Measurements from ENCODE around the gene SGPP2.

Gene SGPP2

DNA sequence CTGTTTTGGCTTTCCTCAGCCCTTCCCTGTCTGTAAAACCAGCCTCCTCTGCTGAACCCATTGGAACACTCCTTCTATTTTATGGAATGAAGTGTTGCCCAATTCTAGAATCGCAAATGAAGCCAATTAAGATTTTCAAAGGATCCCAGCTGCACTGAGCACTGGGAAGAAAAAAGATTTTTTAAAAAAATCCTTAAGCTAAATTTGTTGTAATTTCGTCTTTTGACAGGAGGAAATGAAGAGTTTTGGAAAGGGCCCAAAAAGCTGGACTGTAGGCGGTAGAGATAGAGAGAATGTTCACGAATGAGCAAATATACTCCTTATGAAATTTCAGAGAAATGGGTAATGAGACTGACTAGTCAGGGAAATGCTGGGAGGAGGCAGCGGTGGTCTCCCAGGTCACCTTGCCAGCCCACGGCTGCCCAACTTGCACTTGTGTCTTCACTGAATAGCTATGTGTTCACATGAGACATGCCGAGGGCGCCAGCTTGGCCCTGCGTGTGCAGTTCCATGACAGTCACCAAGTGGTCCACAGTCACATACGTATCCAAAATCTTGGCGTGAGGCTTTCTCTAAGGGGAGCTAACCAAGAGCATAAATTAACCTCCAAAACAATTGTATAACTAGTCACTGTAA is 69.9 kb downstream of the SGPP2 start:
- Histone ChIP-seq H3K4me1 (ENCODE audit: control insufficient read depth, low read length) (no peaks in the 10 kb centered on the region), H3F3A (ENCODE audit: control insufficient read depth, insufficient read depth) (no peaks in the 10 kb centered on the region), H3K36me3 (ENCODE audit: control insufficient read depth, low read length) (no peaks in the 10 kb centered on the region), H3K27ac (ENCODE audit: low read depth, low read length) (no peak overlapping the region), H3K4me2 (ENCODE audit: low read length) (no peak overlapping the region), H3K9me3 (ENCODE audit: control insufficient read depth, insufficient read depth, low read length) (no peaks in the 10 kb centered on the region), H3K4me3 (ENCODE audit: low read length) (no peak overlapping the region), H4K20me1 (ENCODE audit: control insufficient read depth, insufficient read depth, low read depth, low read length) (no peaks in the 10 kb centered on the region), H3K27me3 (ENCODE audit: control insufficient read depth, low read length) (peaks cover 4% of the 10 kb centered on the region; the same call in 1 of the 2 replicates), H3K79me2 (ENCODE audit: control insufficient read depth, low read length) (no peaks in the 10 kb centered on the region), H3K9me2 (replicated peaks; ENCODE audit: control insufficient read depth, low read length) (no peaks in the 10 kb centered on the region)
- TF ChIP-seq, protein P1, sequence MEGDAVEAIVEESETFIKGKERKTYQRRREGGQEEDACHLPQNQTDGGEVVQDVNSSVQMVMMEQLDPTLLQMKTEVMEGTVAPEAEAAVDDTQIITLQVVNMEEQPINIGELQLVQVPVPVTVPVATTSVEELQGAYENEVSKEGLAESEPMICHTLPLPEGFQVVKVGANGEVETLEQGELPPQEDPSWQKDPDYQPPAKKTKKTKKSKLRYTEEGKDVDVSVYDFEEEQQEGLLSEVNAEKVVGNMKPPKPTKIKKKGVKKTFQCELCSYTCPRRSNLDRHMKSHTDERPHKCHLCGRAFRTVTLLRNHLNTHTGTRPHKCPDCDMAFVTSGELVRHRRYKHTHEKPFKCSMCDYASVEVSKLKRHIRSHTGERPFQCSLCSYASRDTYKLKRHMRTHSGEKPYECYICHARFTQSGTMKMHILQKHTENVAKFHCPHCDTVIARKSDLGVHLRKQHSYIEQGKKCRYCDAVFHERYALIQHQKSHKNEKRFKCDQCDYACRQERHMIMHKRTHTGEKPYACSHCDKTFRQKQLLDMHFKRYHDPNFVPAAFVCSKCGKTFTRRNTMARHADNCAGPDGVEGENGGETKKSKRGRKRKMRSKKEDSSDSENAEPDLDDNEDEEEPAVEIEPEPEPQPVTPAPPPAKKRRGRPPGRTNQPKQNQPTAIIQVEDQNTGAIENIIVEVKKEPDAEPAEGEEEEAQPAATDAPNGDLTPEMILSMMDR (IDR thresholded peaks at IDR 0.05; ENCODE audit: low read depth, low read length, poor library complexity, severe bottlenecking), result no peak
- TF ChIP-seq EZH2phosphoT487 (IDR thresholded peaks at IDR 0.05; ENCODE audit: borderline replicate concordance, low read length), result no peak

GRCh38 chr2:222495388-222495787 is 71.0 kb downstream of the SGPP2 start:
- Histone ChIP-seq H3K9me2 (replicated peaks; ENCODE audit: control insufficient read depth, low read length) (no peaks in the 10 kb centered on the region), H4K20me1 (ENCODE audit: control insufficient read depth, insufficient read depth, low read depth, low read length) (no peaks in the 10 kb centered on the region), H3K79me2 (ENCODE audit: control insufficient read depth, low read length) (no peaks in the 10 kb centered on the region), H3K4me3 (ENCODE audit: low read length) (no peak overlapping the region), H3K27me3 (ENCODE audit: control insufficient read depth, low read length) (peaks cover 7% of the 10 kb centered on the region; the same call in 1 of the 2 replicates), H3K4me1 (ENCODE audit: control insufficient read depth, low read length) (no peaks in the 10 kb centered on the region), H3K9me3 (ENCODE audit: control insufficient read depth, insufficient read depth, low read length) (no peaks in the 10 kb centered on the region), H3K27ac (ENCODE audit: low read depth, low read length) (no peak overlapping the region), H3K36me3 (ENCODE audit: control insufficient read depth, low read length) (no peaks in the 10 kb centered on the region), H3K4me2 (ENCODE audit: low read length) (no peak overlapping the region), H3F3A (ENCODE audit: control insufficient read depth, insufficient read depth) (no peaks in the 10 kb centered on the region)
- no peak for TF ChIP-seq EZH2phosphoT487 (IDR thresholded peaks at IDR 0.05; ENCODE audit: borderline replicate concordance, low read length)
- TF ChIP-seq, protein P1 (IDR thresholded peaks at IDR 0.05; ENCODE audit: low read depth, low read length, poor library complexity, severe bottlenecking), result no peak

GRCh38 chr2:222499226-222499625 is 74.9 kb downstream of the SGPP2 start:
- H3K9me3 ChIP-seq (ENCODE audit: control insufficient read depth, insufficient read depth, low read length), result no peaks in the 10 kb centered on the region
- no peaks in the 10 kb centered on the region for H3K9me2 ChIP-seq (replicated peaks; ENCODE audit: control insufficient read depth, low read length)
- no peak overlapping the region for H3K27ac ChIP-seq (ENCODE audit: low read depth, low read length)
- H3K79me2 ChIP-seq (ENCODE audit: control insufficient read depth, low read length), result no peaks in the 10 kb centered on the region
- H3K4me3 ChIP-seq (ENCODE audit: low read length), result no peak overlapping the region
- H3K36me3 ChIP-seq (ENCODE audit: control insufficient read depth, low read length), result no peaks in the 10 kb centered on the region
- no peaks in the 10 kb centered on the region for H3K4me1 ChIP-seq (ENCODE audit: control insufficient read depth, low read length)
- H3F3A ChIP-seq (ENCODE audit: control insufficient read depth, insufficient read depth), result no peaks in the 10 kb centered on the region
- TF ChIP-seq, protein P1 (IDR thresholded peaks at IDR 0.05; ENCODE audit: low read depth, low read length, poor library complexity, severe bottlenecking), result no peak
- TF ChIP-seq EZH2phosphoT487 (IDR thresholded peaks at IDR 0.05; ENCODE audit: borderline replicate concordance, low read length), result no peak
- H3K27me3 ChIP-seq (ENCODE audit: control insufficient read depth, low read length), result peaks cover 7% of the 10 kb centered on the region; the same call in 1 of the 2 replicates
- H3K4me2 ChIP-seq (ENCODE audit: low read length), result no peak overlapping the region
- H4K20me1 ChIP-seq (ENCODE audit: control insufficient read depth, insufficient read depth, low read depth, low read length), result no peaks in the 10 kb centered on the region

Data from DOHH2 (cell line).